Peyer's patch (tissue), 4 donors: ENCODE measurements around the gene AFAP1L1. TPM values are rescaled to one million over a fixed set of nuclear protein-coding genes. Genes with fewer than 3 reads are reported as not detected.
"Not testable (repeated sequence)": the region's sequence is repeated elsewhere in the genome, so short reads cannot be mapped to it uniquely, and the experiment has no call there.

Source experiments
- DNase-seq, 3 donors: peaks; one replicate each; pipeline ENCODE4 v3.0.0-alpha.2; 2017 to 2019
- H3K27ac ChIP-seq, 4 donors: fragments of 200-600 bp; sonication (generic); one replicate each; pipeline ENCODE4 v1.5.1; 2016 to 2019
- H3K27me3 ChIP-seq, 2 donors: fragments of 200-600 bp; sonication (generic); one replicate each; pipeline ENCODE4 v1.5.1; 2019
- H3K36me3 ChIP-seq, 3 donors: fragments of 200-600 bp; sonication (generic); one replicate each; pipeline ENCODE4 v1.5.1; 2016 to 2019
- H3K4me1 ChIP-seq, 4 donors: fragments of 200-600 bp; sonication (generic); one replicate each; pipeline ENCODE4 v1.5.1; 2016 to 2019
- H3K4me3 ChIP-seq, 4 donors: fragments of 200-600 bp; sonication (generic); 1 replicate in 3 of 4; 2 replicates in 1 of 4; pipeline ENCODE4 v1.5.1; 2016 to 2019; ENCODE audit warnings: mild to moderate bottlenecking in 1 of 4
- H3K9me3 ChIP-seq, 4 donors: fragments of 200-600 bp; sonication (generic); one replicate each; pipeline ENCODE4 v1.5.1; 2016 to 2019; ENCODE audit warnings: mild to moderate bottlenecking in 1 of 4
- POLR2A ChIP-seq, 2 donors: fragments of 450-650 bp; IDR thresholded peaks; one replicate each; pipeline ENCODE4 v1.5.1; 2017; ENCODE audit warnings: antibody characterized with exemption in 2 of 2, mild to moderate bottlenecking in 2 of 2, moderate library complexity in 2 of 2
- total RNA-seq, 4 donors: library from RNA; depleted of rRNA; stranded (reverse); fragments of >200 nt; gene quantifications; one replicate each; pipeline ENCODE4 v1.1.0, GENCODE V29; 2016
- TF ChIP-seq, protein P1 (sequence below), 6 experiments: fragments of 450-650 bp in 4 of 6; fragments of 200-600 bp in 2 of 6; sonication (generic) in 1 of 6; IDR thresholded peaks; one replicate each; pipeline ENCODE4 v1.5.1; 2017 to 2019; ENCODE audit warnings: antibody characterized with exemption in 6 of 6, mild to moderate bottlenecking in 3 of 6, moderate library complexity in 1 of 6

AFAP1L1 gene
- total RNA-seq, 4 donors from 2014 or later = 3.3 to 14.9 (median 4.9) TPM

DNA sequence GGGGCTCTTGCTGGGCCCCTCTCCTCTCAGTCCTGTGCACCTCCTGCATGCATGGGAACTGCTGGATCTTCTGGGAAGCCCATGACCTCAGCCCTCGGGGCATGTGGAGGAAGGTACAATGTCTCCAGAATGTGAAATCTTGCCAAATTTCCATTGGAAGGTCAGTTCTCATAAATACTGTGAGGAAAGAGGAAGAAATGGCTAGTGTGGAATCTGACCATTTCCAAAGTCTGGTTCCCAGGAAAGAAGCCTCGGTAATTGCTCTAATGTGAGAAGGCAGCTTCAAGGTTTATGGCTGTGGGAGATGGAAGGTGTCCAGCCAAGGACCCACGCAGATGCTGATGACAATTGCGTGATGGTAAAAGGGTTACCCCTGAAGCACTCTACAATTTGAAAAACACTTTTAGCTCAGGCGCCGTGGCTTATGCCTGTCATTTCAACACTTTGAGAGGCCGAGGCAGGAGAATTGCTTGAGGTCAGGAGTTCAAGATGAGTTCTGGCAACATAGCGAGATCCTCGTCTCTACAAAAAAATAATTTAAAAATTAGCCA, 115.5 kb downstream of the AFAP1L1 start:
- H3K4me3 ChIP-seq = no peak overlapping the region
- no peaks in the 10 kb centered on the region for H3K9me3 ChIP-seq
- H3K27ac ChIP-seq = peak overlapping the region; percentile 56 to 80 (median 64)
- TF ChIP-seq POLR2A (IDR thresholded peaks at IDR 0.05) = no peak
- TF ChIP-seq, protein P1, sequence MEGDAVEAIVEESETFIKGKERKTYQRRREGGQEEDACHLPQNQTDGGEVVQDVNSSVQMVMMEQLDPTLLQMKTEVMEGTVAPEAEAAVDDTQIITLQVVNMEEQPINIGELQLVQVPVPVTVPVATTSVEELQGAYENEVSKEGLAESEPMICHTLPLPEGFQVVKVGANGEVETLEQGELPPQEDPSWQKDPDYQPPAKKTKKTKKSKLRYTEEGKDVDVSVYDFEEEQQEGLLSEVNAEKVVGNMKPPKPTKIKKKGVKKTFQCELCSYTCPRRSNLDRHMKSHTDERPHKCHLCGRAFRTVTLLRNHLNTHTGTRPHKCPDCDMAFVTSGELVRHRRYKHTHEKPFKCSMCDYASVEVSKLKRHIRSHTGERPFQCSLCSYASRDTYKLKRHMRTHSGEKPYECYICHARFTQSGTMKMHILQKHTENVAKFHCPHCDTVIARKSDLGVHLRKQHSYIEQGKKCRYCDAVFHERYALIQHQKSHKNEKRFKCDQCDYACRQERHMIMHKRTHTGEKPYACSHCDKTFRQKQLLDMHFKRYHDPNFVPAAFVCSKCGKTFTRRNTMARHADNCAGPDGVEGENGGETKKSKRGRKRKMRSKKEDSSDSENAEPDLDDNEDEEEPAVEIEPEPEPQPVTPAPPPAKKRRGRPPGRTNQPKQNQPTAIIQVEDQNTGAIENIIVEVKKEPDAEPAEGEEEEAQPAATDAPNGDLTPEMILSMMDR (IDR thresholded peaks at IDR 0.05) = no peak
- no peaks in the 10 kb centered on the region for H3K27me3 ChIP-seq
- no peak for DNase-seq
- H3K4me1 ChIP-seq = peaks cover 0 to 7% (median 0%) of the 10 kb centered on the region in 4 donors
- H3K36me3 ChIP-seq = no peaks in the 10 kb centered on the region

DNA sequence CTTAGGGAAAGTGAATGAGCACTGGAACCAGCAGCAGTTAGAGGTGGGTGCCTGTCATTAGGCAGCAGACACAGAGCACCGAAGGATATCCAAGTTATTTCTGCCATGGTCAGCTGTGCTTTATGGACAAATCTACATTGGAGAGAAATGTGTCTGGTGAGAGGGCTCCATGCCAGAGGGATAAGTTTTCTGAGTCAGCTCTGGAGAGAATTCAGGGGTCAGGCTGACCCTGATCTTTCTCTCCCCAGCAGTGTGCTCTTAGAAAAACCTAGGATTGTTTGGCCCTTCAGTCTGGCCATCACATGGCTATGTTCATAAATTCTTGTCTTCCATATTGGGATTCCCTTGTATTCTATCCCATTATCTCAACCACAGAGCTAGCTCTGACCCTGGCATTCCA, 116.3 kb downstream of the AFAP1L1 start:
- H3K4me3 ChIP-seq = no peak overlapping the region
- DNase-seq = no peak
- H3K27ac ChIP-seq = peak overlapping the region; percentile 45 to 80 (median 64)
- TF ChIP-seq, protein P1 (IDR thresholded peaks at IDR 0.05) = no peak
- TF ChIP-seq POLR2A (IDR thresholded peaks at IDR 0.05) = no peak
- H3K36me3 ChIP-seq = no peaks in the 10 kb centered on the region
- H3K9me3 ChIP-seq = no peaks in the 10 kb centered on the region
- H3K4me1 ChIP-seq = peaks cover 0 to 7% (median 0%) of the 10 kb centered on the region in 4 donors
- no peaks in the 10 kb centered on the region for H3K27me3 ChIP-seq

DNA sequence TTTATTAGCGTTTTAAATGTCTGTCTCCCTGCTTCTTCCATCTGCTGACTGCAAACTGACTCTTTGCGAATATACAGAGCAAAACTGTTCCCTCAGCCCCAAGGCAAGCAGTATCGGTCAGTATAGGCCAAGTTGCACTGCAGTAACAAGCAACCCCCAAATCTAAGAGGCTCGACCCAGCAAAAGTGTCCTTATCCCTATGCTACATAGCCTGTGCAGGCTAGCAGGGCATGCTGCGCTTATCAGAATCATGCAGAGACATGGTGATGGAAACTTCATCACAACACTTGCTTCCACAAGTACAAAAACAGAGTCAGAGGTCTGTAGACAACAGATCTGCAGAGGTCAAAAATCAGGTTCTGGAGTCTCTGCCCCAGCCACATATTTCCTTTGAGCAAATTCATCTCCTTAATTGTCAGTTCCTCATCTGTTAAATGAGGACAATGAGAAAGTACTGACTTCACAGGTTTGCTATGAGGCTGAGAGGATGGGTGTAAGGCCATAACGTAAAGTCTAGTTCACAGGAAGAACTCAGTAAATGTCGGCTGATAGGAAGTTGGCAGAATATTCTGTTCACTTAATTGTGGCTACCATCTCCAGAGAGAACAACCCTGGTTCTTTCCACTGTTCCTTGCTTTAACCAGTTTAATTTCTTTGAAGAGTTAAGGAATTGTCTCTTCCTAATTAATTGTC, 117.0 kb downstream of the AFAP1L1 start:
- no peaks in the 10 kb centered on the region for H3K9me3 ChIP-seq
- peak overlapping the region; percentile 45 to 80 (median 64) for H3K27ac ChIP-seq
- H3K4me3 ChIP-seq = no peak overlapping the region
- TF ChIP-seq POLR2A (IDR thresholded peaks at IDR 0.05) = no peak
- TF ChIP-seq, protein P1 (IDR thresholded peaks at IDR 0.05) = no peak
- DNase-seq = no peak
- H3K36me3 ChIP-seq = no peaks in the 10 kb centered on the region
- no peaks in the 10 kb centered on the region for H3K27me3 ChIP-seq
- peaks cover 0 to 7% (median 0%) of the 10 kb centered on the region in 4 donors for H3K4me1 ChIP-seq

DNA sequence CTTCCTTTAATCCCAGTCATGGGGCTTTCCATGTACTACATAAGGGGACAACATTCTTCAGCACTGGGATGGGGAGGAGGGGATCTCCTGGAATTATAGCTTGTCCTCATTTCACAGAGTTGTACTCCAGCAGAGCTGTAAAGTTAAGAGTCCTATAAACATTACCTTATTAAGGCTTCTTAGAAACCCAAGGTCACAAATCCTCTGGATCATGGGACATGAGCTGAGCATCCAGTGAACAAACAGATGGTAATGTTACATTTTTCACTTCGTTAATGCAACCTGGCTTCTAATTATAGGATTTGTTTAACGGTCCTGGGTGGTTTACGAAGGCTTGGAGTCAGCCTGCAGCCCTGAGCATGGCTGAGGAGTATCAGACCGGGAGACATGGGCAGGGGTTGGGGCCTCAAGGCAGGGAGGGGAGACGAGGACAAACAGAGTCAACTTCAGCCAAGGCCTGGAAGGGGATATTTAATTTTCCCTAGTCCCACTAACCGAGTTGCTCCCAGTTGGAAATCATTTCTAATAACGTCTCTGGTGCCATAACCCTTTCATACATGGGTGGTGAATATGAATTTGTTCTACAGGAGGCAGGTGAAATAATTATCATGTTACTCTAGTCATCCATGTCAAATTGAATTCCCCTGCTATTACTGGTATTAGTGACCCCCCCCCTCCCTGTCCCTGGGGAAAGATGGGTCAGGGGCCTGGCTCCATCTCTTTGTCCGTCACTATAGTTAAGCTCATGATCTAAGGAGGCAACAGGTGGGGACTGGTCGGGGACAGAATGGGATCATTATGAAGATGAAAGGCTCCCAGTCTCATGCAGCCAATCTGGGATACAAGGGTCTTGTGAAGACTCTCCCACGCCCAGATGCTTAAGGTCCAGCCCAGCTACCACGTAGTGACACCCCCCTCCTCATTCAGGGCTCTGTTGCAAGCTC, 118.2 kb downstream of the AFAP1L1 start:
- no peak for DNase-seq
- Histone ChIP-seq H3K36me3 (no peaks in the 10 kb centered on the region), H3K4me3 (no peak overlapping the region), H3K27me3 (no peaks in the 10 kb centered on the region), H3K9me3 (no peaks in the 10 kb centered on the region), H3K4me1 (peaks cover 0 to 7% (median 0%) of the 10 kb centered on the region in 4 donors), H3K27ac (peak overlapping the region in 3 of 4 donors; percentile 26 to 80 (median 67))
- TF ChIP-seq, protein P1 (IDR thresholded peaks at IDR 0.05) = no peak
- no peak for TF ChIP-seq POLR2A (IDR thresholded peaks at IDR 0.05)

DNA sequence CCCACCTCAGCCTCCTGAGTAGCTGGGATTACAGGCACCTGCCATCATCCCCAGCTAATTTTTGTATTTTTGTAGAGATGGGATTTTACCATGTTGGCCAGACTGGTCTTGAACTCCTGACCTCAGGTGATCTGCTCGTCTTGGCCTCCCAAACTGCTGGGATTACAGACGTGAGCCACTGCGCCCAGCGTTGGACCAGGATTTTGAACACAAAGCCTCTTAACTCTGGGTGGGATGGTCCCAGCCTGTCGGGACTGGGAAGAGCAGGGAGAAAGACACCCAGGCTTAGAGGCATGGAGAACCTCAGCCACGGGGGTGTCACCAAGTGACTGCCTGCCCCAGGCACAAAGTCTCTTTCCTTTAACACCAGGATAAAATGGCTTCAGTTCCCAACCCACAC, 119.4 kb downstream of the AFAP1L1 start:
- H3K4me1 ChIP-seq, H3K9me3 ChIP-seq, DNase-seq, H3K36me3 ChIP-seq, H3K4me3 ChIP-seq, H3K27me3 ChIP-seq: not testable (repeated sequence)
- H3K27ac ChIP-seq = peak overlapping the region in 2 of 4 donors; percentile 23 to 80

Other genes starting within 250 kb of the AFAP1L1 start
- gene SH3TC2, start 208.8 kb upstream of the AFAP1L1 start, total RNA-seq = 1 to 10 TPM in 1 of 4 donors, under 1 TPM in 3; 0.57 to 1.3 (median 0.76) TPM
- 10 to 100 TPM in 1 of 4 donors, 1 to 10 TPM in 3; 1.6 to 26.4 (median 5.7) TPM for gene ABLIM3, start 130.4 kb upstream of the AFAP1L1 start, total RNA-seq
- 10 to 100 TPM in 2 of 4 donors, 1 to 10 TPM in 2; 6.3 to 19.0 (median 10.9) TPM for gene GRPEL2, start 73.6 kb downstream of the AFAP1L1 start, total RNA-seq
- gene PCYOX1L, start 86.2 kb downstream of the AFAP1L1 start, total RNA-seq = 10 to 100 TPM in 1 of 4 donors, 1 to 10 TPM in 3; 5.2 to 12.4 (median 6.3) TPM
- gene IL17B, start 107.4 kb downstream of the AFAP1L1 start, total RNA-seq = not detected